HG03064 (cell line): ENCODE data around the gene NKAIN4.

Experiments used
- ATAC-seq: cut with Tn5 transposase; IDR thresholded peaks from one replicate; pipeline ENCODE4 v1.9.1; 2021; ENCODE audit warnings: low read depth; ENCODE audit not compliant: unreplicated experiment

NKAIN4 gene

DNA sequence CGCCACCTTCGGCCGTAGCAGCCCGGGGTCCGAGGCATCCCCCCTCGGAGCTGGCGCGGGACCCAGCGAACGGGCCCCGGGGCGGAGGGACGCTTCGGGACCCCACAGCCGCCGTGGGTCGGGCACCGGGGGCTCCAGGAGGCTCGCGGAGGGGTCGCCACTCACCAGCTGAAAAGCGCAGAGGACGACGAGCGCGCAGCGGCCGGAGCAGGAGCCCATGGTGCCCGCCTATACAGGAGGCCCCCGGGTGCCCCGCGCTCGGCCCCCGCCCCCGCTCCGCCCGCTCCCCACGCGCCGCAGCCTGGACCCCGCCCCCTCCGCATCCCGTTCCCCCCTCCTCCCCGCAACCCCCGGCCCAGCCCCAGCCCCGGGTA, at the start of gene NKAIN4:
Gene NKAIN4, minus strand, starts transcription at position 232 of the 374 bp plus-strand sequence. Its CDS starts 13 bp downstream, at position 219.
- no peak for ATAC-seq

DNA sequence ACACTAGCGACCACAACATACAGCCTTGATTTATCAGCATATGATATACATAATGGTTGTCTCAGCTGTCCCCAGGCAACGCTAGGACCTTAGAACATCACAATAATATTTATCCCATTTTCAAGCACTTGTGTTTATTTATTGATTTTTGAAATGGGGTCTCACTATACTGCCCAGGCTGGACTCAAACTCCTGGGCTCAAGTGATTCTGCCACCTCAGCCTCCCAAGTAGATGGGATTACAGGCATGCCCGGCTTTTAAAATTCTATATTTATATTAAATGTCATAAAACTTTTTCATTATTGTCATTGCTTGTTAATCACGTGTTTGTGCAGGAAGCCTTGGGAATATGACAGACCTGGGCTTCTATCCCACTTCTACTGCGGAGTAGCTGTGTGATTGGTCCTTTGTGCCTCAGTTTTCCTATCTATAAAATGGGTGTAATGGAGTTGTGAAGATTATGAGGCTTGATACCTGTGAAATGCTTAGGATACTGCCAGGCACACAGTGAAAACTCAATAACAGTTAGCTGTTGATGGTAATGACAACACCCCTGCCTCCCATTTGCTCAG, 48.9 kb upstream of the NKAIN4 start:
- no peak for ATAC-seq

DNA sequence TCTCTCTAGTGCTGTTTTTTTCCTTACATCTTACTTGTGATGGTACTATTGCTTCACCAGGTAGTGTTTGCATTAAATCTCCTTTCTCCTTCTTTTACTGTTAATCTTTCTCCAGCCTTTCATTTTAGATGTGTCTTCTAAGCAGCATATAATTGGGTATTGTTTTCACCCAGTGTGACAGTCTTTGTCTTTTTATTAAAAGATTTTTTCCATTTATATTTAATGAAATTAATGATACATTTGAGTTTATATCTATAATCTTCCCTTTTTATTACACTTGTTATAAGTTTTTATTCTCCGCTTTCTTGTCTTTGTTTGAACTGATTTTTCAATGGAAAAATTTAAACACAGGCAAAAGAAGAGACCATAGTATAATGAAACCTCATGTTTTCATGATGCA, 47.4 kb upstream of the NKAIN4 start:
- no peak for ATAC-seq

DNA sequence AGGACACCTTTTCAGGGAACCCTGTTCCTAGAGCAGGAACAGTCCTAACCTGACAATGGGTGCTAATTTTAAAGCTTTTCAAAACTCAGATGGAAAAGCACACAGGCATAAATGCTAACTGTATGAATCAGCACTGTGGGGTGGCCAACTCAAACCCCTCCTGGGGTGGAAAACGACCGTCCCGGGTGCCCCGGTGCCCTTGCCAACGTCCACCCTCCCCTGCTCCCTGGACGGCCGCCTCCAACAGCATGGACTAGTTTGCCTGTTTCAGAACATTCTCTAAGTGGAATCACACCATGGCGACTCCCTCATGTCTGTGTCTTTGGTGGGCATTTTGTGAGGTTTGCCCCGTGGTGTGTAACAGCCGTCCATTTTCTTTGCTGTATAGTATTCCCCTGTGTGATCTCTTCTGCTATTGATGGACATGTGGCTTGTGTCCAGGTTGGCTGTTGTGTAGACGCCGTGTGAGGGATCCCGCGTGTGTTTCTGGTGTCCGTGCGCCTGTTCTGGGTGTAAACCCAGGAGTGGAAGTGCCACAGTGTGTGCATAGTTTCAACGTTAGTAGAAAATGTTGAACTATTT, 44.6 kb upstream of the NKAIN4 start:
- no peak for ATAC-seq

DNA sequence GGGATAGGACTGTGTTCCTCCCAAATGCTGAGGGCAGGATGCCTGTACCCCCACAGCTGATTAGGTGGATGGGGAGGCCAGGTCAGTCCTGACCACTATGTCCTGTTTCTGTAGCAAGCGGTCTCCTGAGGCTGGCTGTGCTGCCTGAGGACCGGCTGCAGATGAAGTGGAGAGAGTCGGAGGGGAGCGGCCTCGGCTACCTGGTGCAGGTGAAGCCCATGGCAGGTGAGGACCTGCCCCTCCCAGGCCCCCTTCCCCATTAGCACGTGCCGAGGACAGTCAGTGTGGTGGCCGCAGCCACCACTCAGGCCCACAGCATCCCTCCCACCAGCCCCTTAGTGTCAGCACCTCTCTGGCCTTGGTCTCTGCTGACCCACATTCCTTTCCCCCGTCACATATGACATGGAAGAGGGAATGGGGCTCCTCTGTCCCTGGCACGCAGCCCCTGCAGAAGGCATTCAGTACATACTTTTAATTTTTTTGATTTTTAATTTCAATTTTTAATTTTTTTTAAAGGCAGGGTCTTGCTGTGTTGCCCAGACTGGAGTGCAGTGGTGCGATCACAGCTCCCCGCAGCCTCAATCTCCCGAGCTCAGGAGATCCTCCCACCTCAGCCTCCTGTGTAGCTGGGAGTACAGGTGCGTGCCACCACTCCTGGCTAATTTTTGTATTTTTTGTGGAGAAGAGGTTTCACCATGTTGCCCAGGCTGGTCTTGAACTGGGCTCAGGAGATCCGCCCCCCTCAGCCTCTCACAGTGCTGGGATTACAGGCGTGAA, 43.7 kb upstream of the NKAIN4 start:
- no peak for ATAC-seq

DNA sequence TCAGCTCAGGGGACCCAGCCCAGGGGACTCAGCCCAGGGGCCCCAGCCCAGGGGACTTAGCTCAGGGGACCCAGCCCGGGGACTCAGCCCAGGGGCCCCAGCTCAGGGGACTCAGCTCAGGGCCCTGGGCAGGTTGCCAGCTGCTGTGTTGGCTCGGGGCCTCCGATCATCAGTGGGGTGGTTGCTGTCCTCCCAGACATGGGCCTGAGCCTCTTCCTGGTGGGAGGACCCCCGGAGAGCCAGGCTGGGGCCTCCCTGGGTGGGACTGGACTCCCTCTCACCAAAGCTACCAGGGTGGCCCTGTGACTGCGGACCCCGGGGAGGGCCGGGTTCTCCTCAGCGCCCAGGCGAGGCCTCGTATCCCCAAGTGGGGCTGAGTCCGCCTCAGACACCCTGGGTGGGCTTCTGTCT, 43.1 kb upstream of the NKAIN4 start:
- no peak for ATAC-seq

DNA sequence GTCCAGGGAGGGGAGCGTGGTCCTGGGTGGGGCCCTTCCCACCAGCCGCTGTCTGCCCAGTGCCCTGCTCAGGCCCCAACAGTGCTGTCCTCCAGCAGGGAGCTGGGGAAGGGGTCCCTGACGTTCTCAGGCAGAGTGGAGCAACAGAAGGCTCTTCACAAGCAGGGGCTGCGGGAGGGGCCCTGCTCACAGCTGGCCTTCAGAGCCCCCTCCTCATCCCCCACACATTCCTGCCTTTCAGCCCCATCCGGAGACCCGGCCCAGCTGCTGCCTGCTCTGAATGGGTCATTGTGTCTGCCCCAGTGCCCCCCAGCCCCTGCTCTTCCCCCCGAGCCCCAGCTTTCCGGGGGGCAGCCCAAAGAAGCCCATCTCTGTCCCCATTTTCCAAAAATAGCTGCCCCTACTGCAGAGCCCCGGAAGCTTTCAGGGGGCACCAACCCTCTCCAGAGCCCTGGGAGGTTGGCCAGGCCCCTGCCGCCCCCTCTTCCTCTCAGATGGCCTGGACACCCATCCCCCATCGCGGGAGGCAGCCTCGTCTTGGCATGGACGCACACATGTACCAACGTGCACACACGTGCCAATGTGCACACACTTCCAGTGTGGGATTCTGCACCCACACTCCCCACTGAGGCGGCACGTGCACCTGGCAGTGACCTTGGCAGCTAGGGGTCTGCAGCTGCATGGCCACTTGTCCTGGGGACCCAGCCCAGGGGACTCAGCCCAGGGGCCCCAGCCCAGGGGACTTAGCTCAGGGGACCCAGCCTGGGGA, 42.5 kb upstream of the NKAIN4 start:
- no peak for ATAC-seq

DNA sequence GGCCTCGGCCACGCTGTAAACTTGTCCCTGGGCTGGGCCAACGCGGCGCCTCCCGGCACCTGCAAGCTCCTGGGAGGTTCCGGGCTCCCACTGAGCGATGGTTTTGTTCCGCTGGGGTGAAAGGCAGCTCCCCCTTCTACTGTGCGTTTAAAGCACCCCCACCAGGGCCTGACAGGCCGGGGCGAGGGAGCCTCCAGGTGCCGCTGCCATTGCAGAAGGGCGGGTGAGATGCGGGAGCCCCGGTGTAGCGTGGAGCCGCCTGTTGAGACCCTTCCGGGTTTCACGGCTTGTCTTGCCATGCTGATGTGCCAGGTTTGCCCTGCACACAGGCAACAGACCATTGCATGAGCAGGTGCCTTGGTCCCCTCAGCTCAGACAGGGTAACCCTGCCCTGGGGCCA, 41.6 kb upstream of the NKAIN4 start:
- no peak for ATAC-seq

DNA sequence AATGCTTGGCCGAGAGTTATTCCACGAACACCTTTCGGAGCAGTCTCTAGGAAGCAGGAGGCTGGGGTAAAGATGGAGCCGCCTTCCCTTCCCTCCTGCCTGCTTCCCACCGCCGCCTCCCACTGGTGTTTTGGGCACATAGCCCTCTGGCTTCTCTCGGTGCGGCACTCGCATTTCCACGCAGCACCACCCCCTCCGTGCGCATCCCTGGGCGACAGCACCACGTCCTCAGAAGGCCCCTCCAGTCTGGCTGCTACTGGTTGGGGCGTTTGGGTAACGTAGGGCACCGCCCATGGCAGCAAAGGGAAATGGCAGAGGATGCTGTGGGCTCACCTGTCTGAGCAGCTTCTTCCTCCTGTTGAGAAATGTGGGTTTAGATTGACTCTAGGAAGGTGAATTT, 41.2 kb upstream of the NKAIN4 start:
- no peak for ATAC-seq

DNA sequence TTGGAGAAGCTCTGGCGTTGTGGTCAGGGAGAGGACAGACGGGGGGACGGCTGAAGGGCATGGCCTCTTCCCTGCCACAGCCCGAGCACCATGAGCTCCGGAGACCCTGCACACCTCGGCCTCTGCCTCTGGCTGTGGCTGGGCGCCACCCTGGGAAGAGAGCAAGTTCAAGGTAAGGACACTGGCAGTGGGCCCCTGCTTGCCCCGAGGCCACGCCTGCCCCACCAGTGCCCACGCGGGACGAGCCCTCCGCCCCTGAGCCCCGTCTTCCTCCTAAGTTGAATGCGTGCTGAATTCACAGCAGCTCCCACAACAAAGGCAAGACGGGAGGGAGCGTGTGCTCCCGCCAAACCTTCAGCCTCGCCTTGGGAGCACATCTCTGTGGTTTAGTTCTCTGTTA, 40.8 kb upstream of the NKAIN4 start:
- ATAC-seq, result no peak

DNA sequence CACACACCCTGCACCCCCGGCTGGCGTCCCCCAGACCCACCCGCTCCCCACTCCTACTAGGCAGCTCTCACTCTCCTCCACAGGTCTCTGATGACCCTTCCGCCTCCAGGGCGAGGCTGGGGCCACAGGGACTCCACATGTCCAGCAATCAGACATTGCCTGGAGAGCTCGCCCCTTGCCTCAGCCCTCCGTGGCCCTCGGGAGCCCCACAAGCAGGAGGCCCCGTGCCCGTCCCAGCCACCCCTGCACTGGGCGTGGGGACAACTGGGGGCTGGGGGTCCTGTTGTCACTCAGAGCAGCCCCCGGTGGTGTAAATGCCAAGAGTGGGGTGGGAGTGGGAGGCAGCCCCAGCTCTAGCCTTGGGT, 40.3 kb upstream of the NKAIN4 start:
- ATAC-seq, result no peak

DNA sequence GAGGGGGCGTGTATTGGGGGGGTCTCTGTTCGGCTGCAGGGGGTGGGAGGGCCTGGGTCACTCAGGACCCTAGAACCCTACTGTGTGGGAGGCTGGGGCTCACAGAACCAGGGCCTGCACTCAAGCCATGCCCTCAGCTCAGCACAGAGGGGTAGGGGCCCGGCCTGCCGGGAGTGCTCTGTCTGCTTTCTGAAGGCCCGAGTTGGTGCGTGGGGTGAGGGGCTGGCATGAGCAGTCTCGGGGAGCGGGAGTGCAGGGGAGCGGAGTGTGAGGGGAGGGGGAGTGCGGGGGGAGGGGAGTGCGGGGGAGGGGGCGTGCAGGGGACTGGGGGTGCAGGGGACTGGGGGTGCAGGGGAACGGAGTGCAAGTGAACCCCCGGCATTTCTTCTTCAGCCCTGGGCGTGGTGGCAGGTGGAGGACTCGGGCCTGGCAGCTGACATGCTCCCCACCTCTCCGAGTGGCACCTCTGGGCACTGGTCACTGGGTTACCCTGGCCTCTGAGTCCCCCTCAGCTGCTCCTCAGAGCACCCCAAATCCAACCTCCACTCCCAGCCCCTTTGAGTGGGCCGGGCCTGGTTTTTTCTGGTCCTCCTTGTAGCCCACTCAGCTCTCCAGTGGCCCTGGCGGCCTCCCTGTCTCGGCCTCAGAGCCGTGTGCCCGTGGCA, 39.7 kb upstream of the NKAIN4 start:
- no peak for ATAC-seq

DNA sequence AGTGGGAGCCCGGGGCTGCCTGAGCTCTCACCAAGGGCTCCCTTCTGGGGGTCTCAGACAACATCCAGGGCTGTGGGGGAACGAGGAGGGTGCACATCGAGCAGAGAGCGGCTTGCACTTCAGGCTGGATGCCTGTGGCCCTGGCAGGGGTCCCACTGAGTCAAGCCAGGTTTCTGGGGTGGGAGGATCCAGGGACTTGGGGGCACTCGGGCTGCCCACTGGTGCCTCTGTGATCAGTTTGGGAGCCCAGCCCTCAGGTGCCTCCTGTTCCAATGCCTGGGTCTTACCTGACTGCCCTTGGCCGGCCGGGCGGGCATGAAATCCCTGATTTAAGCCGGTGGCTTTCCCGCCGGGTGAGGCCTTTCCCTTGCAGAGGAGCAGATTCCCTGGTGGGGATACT, 39.2 kb upstream of the NKAIN4 start:
- no peak for ATAC-seq

DNA sequence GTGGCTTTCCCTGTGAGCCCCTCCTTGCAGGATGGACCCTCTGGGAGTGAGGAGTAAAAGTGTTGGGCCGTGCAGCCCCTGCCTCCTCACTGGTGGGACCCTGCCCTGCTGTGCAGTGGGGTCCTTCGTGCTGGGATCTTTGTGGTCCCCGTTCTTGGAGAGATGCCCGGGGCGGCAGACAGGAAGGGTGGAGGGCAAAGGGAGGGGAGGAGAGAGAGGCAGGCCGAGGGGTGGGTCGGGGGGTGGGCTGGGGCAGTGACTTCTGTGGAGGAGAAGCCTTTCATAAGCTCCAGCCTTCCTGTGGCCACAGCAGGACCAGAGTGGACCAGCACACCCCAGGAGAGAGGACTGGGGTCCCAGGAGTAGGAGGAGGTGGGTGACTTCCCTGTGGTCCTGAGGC, 38.6 kb upstream of the NKAIN4 start, which contains the start of gene COL20A1:
Gene COL20A1, plus strand, starts transcription at position 283 of the 400 bp plus-strand sequence. CDS start 1,922 bp downstream, outside the sequence.
- no peak for ATAC-seq

DNA sequence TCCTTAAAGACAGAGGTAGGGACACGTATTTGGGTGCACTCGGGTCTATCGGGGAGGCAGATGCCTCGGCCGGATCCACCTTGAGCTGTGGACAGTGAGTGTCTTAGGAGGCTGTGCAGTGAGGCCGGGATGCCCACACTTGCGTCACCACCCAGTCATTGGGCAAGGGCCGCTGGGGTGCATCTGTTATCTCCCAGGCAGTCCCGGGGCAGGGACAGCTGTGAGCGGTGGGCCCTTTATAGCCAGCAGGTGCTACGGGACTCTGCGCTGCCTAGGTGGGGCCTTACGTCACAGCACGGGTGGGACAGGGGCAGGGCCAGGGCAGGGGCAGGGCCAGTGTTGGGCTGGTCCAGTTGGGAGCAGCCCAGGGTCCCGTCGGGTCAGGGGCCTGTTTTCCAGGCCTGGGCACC, 38.0 kb upstream of the NKAIN4 start:
- ATAC-seq, result no peak

DNA sequence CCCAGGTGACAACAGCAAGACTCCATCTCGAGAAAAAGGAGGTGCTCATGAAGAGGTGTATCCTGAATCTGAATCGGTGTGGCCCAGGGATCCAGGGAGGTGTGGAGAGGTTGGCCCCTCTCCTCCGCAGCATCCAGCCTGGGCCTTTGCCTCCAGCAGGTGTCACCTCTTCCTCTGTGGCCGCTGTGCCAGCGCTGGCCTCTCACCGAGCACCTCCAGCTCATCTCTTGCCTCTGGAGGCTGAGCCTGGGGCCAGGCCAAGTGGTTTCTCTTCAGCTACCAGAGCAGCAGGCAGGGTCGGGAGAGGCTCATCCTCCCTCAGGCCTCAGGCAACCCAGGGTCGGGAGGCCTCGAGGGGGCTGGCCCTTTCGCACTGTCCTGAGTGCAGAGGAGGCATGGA, 37.5 kb upstream of the NKAIN4 start:
- ATAC-seq, result no peak

DNA sequence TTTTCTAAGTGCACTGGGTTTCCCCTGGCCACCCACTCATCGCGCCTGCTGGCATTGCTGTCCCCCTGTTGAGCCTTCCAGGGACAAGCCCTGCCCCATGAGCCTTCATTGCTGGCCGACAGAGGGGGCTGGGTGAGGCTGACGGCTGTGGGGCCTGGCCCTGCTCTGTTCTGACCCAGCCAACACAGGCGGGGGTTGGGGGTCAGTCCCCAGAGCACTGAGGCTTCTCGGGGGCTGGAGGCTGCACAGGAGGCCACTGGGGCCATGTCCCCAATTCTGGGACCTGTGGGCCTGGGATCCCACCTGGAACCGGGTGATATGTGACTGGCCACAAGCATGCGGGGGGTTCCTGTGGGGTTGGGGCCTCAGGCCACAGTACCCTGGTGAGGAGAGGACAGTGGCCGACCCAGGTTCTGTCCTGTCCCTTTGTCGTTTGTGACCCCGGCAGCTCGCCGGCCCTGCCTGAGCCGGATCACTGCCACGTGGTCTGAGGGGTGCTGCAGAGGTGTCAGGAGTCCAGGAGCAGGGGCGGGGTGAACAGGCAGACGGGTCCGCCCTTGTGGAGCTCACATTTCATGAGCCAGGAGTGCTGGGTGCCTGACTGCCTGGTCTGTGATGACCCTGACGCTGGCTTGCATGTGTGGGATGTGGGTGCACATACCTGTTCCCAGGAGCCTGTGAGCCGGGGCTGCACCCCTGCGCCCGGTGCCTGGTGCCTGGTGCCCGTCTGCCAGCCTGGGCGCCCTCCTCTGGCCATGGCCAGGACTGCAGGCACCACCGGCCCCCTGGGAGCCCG, 36.6 kb upstream of the NKAIN4 start:
- no peak for ATAC-seq

DNA sequence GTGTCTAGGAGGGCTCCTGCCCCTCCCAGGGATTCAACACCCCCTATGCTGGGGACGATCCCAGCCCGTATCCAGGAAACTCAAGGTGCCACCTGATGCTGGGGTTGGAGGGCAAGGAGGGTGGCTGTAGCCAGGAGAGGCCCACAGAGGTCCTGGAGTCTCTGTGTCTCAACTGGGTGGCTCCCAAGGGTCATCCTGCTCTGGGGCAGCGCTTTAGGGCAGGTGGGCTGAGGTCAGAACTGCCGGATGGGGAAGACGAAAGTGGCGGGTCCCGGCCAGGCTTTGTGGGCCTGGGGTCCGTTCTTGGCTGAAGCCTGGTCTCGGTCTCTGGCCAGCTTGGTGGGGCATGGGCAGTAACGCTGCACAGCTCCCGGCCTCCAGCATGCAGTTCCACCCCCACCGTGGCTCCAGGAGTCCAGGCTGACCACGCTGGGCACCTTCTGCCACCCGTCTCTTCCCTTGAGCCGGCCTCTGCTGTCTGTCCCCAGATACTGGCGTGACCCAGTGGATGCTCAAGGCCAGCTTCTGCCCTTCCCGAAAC, 35.9 kb upstream of the NKAIN4 start:
- ATAC-seq, result no peak

DNA sequence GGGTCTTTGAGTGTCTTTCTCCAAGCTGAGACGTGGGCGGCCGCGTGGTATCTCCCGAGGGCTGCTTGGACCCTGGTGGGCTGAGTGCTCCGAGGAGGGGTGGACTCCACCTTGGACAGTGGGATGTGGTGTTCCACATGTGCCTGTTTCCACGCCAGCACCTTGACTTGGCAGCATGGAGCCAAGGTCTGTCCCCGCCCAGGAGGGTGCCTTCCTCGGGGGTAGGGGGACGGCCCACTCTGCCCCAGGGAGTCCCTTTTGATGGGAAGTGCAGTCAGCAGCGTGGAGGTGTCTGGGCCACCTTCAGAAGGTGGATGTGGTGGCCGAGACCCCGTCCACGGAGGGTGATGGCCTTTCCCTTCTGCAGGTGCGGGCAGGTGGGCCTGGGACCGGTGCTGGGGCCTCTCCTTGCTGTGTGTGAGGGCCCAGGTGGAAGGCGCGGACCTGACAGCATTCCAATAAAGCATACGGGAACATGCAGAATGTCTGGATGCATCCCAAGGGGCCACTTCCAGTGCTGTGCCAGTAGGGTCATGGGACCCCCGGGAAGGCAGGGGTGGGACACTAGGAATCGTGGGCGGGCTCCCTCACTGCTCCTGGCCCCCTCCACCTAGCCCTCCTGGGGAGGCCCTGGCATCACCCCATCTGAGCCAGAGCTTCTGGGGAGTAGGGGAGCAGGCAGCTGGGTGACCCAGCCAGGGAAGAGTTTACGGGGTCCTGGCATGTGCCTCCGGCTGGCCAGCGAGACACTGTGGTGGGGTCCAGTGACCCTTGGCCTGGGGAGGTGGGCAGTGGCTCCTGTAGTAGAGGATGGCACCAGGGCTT, 35.3 kb upstream of the NKAIN4 start:
- ATAC-seq, result no peak
